GM18507 (cell line): Measurements from ENCODE around the gene RPTOR.

Source experiments
- DNase-seq: peaks from one replicate; pipeline ENCODE4 v3.0.0; 2011; ENCODE audit warnings: low read depth; ENCODE audit not compliant: insufficient read length; ENCODE audit errors: extremely low spot score
- FAIRE-seq: peaks from 2 replicates; lab custom pipeline; 2011; peaks lifted over from hg19 to GRCh38; lab: Jason Lieb, UNC

Gene RPTOR

GRCh38 chr17:80826955-80827645 lies 282.5 kb downstream of the RPTOR start:
- no peak for FAIRE-seq
- no peak for DNase-seq

GRCh38 chr17:80827646-80828643 lies 283.3 kb downstream of the RPTOR start:
- DNase-seq (no peak), FAIRE-seq (no peak)

- DNase-seq (no peak), FAIRE-seq (no peak)
These were observed 284.7 kb downstream of the RPTOR start for GRCh38 chr17:80829166-80829813.

- FAIRE-seq (no peak), DNase-seq (no peak)
These were observed 285.6 kb downstream of the RPTOR start for GRCh38 chr17:80830020-80830780.

GRCh38 chr17:80831491-80831890 lies 286.9 kb downstream of the RPTOR start:
- FAIRE-seq, result no peak
- no peak for DNase-seq

- no peak for FAIRE-seq
- DNase-seq, result no peak
These were observed 287.6 kb downstream of the RPTOR start for GRCh38 chr17:80832266-80832676.

- FAIRE-seq (peak; percentile 96), DNase-seq (peak; percentile 83)
These were observed 288.4 kb downstream of the RPTOR start for GRCh38 chr17:80832888-80833583.

GRCh38 chr17:80833952-80834892 lies 289.6 kb downstream of the RPTOR start:
- DNase-seq (no peak), FAIRE-seq (no peak)

GRCh38 chr17:80834893-80835275 lies 290.2 kb downstream of the RPTOR start:
- FAIRE-seq, result no peak

GRCh38 chr17:80835816-80836657 lies 291.4 kb downstream of the RPTOR start:
- DNase-seq (no peak), FAIRE-seq (no peak)

More at GRCh38 chr17:80834893-80835275, 290.2 kb downstream of the RPTOR start:
- DNase-seq, result no peak

- FAIRE-seq, result no peak
- no peak for DNase-seq
These were observed 292.0 kb downstream of the RPTOR start for GRCh38 chr17:80836658-80836965.

- FAIRE-seq, result no peak
These were observed 292.4 kb downstream of the RPTOR start for GRCh38 chr17:80836971-80837481.

GRCh38 chr17:80837711-80838110 lies 293.1 kb downstream of the RPTOR start:
- FAIRE-seq (no peak), DNase-seq (no peak)

More at GRCh38 chr17:80836971-80837481, 292.4 kb downstream of the RPTOR start:
- no peak for DNase-seq

GRCh38 chr17:80838311-80839025 lies 293.8 kb downstream of the RPTOR start:
- FAIRE-seq (no peak), DNase-seq (no peak)

- FAIRE-seq, result no peak
- DNase-seq, result no peak
These were observed 294.3 kb downstream of the RPTOR start for GRCh38 chr17:80839026-80839345.

- FAIRE-seq, result no peak
These were observed 294.9 kb downstream of the RPTOR start for GRCh38 chr17:80839511-80839941.

More at GRCh38 chr17:80839511-80839941, 294.9 kb downstream of the RPTOR start:
- DNase-seq, result no peak
